Measurements from ENCODE around the gene NUP214.
"Not testable (repeated sequence)": the region's sequence is repeated elsewhere in the genome, so short reads cannot be mapped to it uniquely, and the experiment has no call there.

NUP214 gene

DNA sequence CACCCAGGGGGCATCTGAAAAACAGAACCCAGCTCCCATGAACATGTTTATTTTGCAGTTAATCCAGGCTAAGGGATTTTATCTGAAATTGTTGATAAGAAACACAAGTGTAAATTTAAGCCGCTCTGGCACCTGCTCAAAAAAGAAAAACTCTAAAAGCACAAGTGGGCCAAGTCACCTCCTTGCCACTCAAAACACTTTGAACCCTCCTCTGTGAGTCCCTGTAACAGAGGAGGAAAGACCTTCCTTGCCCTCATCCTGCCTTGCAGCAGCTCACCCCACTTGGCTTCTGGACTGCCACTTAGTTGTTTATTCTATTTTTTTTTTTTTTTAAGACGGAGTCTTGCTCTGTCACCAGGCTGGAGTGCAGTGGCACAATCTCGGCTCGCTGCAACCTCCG, 111.4 kb downstream of the NUP214 start:
- DNase-seq, result no peak

DNA sequence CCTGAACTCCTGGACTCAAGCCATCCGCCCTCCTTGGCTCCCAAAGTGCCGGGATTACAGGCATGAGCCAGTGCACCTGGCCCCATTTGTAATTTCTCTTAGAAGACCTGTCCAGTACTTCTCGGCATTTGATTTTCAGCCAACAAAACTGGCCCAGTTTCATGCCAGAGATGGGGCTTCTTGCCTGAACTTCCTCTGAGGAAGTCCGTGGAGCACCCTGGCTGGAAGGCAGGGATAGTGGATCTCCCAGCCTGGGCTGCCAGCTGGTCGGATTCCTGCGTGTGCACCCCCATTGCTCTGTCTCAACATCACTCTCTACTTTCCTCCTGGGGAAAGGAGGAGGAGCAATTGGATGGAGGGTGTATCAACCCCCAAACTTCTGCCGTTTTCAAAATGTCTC, 111.9 kb downstream of the NUP214 start:
- no peak for DNase-seq

DNA sequence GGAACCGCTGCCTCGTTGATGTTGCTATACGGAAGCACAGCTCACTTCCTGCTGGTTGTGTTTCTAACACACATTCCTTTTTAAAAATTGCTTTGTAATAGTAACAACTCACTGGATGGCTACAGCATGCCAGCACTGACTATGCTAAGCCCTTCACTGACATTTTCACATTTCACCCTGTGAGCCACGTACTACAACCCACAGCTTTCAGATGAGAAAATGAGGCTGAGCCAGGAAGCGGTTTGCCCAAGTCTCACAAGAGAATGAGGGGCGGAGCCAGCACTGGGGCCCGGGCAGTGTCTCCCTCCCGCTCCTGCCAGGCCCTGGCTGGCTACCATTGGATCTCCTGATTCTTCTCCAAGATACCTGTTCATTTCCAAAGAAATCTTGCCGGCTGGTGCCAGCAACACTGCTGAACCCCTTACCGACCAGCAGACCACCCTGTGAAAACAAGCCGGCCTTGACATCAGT, 112.6 kb downstream of the NUP214 start:
- DNase-seq, result peak; percentile 76 to 81

DNA sequence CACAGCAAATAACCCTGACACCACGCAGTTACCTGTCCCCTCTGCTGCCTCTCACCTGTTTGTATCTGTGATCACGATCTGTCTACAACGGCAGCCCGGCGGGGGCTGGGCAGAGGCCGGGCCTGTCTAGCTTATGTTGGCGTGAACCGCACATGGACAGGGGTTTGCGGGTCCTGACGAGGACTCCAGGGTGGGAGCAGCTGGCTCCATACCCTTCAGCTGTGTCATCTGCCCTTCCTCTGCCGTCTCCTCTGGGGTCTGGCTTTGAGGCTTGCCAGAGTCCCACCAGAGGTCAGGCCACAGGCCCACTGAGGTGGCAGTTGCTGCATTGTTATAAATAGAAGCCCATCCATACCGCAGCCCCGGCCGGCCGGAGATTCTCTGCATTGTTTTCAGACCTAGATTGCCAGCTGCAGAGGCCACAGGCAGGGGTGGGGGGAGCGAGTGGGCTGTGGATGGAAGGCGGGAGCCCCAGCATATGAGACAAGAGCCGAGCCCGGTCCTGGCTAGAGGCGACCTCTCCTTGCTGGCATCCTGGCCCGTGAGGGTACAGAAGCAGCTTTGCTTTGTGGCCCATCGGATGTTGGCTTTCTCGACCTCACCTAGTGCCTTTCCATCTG, 113.1 kb downstream of the NUP214 start:
- no peak for DNase-seq

DNA sequence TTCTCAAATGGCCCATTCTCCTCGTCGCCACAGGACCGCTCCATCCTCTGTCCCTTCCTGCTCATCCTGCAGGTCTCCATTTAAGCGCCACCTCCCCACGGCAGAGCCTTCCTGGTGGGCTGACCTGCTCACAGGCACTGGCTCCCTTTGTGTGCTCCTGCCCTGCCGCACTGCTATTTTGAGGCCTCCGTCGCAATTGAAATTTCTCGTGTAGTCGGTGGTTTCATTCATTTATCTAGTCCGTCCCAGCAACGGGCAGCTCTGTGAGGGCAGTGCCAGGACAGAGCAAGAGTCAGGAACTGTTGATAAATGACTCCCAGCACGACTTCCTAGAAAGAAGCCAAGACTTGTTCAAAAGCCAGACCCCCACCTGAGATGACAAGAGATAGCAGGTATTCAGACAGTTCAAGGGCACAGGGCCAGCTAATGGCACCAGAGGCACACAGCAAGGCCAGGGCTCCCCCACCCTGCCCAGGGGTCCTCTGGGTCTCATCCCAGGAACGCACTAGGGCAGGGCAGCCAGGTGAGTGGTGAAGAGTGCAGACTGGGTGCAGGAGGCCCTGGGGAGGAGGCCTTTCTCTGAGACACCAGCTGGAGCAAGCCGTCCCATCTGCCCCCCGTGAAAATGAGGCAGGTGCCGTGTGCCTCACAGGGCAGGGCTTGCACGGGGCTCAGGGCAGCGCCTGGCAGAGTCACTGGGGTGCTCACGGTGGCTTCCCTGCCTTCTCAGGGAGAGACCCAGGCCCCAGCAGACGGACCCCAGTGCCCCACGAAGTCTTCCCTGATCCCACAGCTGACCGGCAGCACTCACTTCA, 114.0 kb downstream of the NUP214 start:
- no peak for DNase-seq

DNA sequence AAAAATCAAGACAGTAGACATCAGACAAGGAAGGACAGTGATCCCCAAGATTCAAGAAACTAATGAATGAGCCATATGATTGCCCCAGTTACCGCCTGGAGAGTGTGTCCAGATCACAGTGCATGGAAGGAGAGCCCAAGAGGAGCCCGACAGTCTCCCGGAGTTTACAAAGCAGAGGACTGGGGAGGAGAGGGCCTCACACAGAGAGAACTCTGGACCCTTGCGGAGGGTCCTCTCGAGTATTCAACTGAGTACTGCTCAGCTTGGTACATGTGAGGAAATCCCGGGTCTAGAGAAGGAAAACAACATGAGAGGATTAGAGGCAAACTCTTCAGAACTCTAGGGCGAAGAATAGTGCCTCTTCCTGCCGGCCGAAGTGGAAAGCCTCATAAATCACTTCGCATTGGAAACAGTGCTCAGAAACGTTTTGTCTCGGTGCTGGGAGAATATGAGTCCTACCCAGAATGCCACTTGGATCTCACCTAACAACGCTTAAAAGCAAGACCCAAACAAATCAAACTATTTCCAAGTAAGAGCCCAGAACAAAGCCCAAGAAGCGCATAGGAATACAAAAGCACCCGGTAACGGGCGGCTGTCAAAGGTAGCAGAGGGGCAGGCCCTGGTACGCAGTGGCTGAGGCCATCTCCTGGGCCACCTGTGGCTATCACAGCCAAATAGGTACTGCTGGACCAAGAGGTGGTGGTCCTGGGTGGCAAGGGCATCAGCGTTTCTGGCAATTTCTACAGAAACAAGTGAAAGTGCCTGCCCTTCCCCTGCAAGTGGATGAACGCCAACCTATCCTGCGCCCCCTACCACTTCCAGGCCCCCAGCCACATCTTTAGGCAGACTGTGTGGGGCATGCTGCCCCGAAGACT, 114.9 kb downstream of the NUP214 start:
- DNase-seq, result no peak

DNA sequence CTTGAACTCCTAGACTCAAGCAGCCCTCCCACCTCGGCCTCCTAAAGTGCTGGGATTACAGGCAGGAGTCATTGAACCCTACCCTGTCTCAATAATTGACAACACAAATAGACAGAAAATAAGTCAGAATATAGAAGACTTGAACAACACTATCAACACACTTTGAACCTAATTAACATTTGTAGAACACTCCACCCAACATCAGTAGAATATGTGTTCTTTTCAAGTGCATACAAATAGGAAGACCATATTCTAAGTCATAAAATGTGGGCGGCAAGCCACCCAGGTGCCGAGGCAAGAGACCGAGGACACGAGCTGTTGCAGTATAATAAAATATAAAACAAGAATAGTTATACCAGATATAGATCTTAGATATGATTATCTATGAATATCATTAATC, 118.9 kb downstream of the NUP214 start:
- not testable (repeated sequence) for DNase-seq

DNA sequence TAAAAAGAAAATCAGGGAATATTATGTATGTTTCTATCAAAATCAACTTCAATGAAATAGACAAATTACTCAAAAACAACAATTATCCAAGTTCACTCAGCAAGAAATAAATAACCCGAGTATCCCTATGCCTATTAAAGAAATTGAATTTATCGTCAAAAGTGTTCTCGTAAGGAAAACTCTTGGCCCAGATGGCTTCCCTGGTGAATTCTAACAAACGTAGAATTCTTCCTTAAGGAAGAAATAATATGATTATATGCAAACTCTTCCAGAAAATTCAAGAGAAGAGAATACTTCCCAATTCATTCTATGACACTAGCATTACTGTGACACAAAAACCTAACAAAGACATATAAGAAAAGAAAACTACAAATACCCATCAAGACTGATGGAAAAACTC, 121.2 kb downstream of the NUP214 start:
- no peak for DNase-seq

DNA sequence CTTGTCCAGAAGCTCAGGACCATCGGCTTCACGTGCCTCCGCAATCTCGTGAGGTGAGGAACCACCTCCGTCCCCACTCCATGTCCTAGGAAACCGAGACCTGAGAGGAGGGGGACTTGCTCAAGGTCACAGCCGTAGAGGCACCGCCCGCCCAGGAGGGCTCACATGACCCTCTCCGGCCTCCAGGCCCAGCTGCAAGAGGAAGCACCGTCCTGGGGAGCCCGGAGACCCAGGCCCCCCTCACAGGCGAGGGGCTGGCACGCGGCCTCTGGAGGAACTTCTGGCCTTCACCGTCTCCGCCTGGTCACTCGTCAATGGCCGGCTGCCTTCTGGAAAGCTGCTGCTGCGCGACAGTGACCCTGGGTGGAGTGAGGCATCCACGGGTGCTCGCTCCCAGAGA, 126.7 kb downstream of the NUP214 start:
- DNase-seq, result no peak

DNA sequence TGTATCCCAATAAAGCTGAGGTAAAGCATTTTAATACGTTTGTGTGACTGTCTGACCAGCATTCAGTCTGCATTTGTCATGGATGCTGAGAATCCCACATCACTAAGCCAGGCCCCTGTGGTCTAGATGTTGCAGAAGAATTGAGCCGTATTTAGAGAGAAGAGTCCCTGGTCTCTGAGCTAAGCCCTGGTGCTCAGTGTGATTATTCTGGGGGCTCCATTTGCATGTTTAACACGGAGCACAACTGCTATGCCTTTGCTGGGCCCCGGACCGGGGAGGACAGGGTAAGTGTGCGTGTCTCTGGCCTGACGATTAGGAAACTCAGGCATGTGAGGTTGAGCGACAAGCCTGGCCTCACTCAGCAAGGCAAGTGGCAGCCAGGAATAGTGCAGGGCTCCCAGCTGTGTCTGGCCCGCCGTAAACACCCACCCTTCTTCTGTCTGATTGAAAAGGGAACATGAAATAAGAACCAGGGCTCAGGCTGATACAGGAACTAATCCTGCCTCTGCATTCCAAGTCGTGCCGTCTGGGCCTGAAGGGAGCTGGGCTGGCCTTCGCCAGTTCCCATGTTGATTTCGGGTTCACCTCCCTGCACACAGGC, 128.6 kb downstream of the NUP214 start:
- no peak for DNase-seq

DNA sequence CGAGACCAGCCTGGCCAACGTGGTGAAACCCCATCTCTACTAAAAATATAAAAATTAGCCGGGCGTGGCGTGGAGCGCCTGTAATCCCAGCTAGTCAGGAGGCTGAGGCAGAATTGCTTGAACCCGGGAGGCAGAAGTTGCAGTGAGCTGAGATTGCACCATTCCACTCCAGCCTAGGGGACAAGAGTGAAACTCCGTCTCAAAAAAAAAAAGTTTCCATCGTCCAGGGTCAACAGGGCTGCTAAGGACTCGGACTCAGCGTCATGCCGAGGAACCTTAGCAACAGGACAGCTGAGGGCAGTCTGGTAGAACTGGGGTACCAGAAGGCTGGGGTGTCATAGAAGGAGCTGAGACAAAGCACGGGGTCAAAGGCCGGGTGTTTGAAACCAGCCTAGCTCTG, 129.2 kb downstream of the NUP214 start:
- DNase-seq, result no peak

DNA sequence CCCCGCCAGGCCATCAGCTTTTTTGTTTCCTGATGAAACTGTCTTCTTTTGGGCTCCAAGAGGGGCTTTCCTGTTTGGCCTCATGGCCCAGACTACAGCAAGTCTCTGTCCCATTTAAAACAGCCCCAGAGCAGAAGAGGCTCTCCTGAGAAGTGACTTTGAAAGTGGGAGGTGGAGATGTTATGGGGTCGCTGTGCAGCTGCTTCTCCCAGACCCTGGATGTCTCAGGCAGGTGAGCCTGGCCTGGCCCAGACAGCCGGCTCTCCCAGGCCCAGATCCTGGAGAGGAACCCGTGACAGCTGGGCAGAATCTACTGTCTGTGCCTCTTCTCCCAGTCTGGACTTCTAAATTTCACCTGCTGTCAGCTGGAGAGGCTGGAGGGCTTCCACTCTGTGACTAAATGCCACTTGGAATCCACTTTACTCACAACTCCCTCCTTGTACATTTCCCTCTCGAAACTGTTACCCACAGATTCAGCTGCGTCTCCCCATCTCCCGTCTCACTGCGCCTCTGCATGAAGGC, 130.4 kb downstream of the NUP214 start:
- no peak for DNase-seq

DNA sequence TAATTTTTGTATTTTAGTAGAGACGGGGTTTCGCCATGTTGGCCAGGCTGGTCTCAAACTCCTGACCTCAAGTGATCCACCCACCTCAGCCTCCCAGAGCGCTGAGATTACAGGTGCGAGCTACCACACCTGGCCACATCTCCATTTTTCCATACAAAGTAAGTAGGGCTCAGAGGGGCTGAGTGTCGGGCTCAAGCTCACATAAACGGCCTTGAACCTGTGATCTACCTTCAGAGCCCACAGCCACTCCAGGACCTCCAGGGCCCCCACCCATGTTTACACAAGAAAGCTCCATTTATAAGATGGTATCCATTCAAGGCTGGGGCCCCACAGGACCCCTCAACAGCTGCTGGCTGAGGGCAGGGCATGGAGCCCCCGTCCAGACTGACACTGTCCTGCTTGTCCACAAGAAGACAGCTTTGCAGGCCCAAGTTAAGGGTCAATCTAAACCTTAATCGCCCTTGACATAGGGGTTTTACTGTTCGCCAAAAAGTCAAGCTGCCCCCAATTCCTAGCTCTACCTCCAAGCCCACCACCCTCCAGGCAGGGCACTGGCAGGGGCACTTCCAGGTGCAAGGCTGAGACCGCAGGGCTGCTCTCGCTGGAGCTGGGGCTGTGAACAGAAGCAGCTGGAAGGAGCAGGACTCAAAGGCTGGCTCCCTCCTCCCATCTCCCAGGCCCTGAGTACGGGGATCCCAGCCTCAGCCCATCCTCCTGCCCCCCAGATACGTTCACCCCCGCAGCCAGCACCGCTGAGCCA, 132.1 kb downstream of the NUP214 start:
- DNase-seq, result no peak

DNA sequence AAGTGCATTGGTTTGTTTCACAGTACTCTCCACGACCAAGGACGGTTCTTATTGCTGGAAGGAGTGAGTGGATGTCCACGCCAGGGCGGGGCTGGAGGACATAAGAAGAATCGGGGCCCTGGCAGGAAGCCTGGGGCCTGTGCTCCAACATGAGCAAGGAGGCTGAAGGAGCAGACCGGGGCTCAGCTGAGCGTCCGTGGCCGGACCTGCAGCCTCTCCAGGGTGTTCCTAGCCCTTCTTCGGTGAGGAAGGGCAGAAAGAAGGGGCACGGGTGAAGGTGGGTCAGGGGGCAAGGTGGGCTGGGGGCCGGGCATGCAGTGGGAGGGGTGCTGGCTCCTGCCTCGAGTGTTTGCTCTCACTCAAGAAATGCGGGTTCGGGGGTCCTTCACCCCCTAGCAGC, 132.8 kb downstream of the NUP214 start:
- DNase-seq, result no peak

DNA sequence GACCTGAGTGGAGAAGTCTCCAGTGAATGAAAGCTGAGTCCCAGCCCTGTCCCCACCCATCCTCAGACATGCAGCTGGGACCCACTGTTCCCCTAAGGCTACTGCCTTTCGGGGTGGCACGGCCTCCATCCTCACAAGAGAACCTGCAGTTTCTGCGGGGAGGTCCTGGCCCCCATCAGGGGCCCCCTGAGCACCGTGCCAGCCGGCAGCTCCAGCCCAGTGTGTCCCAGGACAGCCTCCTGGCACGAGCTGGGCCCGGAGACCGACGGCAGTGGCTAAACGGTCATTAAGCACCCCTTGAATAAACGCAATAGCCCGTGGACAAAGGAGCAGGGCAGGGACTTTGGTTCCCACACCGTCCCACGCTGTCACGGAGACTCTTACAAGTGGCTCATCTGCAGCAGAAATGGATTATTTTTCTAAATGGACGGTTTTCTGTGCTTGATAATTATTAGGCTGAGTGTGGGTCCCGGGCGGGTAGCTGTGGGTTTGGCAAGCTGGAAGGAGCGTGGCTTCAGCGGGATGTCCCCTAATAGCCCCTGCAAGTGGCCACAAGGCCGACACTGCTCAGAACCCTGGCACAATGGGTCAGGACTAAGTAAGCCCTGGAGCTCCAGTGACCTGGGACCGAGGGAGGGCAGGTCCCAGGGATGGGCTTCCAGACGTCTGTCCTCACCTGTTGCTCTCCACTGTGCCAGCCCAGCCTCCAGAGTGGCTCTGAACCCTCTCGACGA, 133.5 kb downstream of the NUP214 start:
- no peak for DNase-seq

DNA sequence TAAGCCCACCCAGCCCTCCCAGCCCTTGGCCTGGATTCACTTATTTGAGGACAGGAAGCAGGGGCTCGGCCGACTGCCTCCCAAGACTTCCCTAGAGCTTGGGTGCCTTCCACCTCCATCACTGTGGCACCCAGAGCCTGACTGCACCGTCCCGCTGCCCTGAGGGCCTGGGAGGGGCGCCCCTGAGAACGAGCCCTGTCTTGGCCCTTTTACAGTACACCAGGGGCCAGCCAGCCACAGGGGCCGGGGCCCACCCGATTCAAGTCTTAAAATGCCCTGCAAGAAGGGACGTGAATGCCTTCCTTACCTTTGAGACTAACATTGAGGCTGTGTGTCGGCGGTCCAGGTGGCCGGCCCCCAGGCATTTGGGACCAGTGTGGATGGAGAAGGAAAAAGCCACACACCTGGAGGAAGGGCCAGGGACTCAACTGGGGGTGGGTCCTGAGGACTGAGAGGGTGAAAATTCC, 134.1 kb downstream of the NUP214 start:
- no peak for DNase-seq

DNA sequence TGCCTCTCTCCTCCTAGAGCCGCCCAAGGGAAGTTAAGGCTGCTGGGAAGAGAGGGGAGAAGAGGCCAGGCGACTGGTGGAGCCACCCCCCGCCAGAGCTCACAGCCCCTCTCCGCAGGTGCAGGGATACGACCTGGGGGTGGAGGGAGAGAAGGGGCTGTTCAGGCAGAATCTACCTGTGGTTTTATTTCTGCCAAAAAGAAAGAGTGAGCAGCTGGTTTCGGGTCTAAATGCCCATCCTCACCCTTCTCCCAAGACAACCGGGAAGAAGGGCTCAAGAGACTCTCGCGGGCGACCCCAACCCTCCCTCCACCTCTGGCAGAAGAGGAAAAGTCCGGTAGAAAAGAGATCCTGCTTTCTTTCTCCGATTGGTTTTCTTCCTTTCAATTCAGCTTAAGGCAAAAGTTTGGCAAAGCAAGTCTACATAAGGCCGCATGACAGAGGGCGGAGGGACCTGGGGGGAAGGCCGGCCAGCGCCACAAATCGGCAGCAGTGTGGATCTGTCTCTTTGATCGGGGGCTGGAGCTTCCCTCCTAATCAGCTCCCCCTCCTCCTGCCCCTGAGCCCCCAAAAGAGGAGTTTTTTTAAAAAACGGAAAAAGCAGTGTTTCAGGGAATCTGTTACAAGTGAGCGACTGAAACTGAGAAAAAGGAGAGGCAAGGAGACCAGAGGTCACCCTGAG, 134.7 kb downstream of the NUP214 start:
- no peak for DNase-seq

DNA sequence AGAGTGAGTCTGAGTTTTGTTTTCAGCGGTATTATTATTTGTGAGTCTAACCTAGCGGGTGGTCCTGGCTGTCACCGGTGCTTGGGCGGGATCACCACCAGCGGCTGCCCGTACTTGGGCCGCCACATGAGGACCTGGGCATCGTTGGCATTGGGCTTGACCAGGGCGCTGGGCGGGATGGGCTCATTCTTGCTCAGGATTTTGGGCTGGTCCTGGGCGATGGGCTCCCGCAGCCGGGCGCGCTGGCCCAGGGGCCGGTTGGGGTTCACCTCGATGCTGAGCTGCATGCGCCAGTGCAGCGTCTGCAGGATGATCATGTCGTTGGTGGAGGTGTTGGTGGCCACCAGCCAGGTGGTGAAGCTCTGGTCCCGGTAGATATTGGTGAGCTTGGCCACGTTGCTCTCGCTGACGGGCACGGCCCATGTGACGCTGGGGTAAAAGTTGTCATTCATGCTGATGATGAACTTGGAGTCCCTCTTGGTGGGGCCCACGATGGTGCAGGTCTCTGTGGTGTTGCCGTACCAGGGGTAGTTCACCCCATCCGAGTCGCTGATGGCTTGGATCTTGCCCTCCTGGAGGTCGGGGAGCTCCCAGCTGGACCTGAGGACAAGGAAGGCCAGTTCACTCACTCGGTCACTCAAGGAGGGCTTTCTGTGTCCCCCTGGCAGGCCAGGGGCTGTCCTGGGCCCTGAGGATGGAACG, 135.5 kb downstream of the NUP214 start:
- no peak for DNase-seq

DNA sequence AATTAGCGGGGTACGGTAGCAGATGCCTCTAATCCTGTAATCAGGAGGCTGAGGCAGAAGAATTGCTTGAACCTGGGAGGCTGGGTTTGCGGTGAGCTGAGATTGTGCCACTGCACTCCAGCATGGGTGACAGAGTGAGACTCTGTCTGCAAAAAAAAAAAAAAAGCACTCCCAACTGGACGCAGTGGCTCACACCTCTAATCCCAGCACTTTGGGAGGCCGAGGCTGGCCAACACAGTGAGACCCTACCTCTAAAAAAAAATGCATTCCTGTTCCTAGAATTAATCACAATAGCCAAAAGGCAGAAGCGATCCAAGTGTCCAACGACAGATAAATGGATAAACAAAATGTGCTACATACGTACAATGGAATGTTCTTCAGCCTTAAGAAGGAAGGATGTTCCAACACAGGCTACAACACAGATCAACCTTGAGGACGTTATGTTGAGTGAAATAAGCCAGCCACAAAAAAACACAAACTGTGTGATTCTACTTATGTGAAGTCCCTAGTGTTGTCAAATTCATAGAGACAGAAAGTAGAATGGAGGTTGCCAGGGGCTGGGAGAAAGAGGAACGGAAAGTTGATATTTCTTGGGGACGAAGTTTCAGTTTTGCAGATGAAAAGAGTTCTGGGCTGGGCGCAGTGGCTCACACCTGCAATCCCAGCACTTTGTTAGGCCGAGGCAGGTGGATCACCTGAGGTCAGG, 137.1 kb downstream of the NUP214 start:
- DNase-seq, result no peak

DNA sequence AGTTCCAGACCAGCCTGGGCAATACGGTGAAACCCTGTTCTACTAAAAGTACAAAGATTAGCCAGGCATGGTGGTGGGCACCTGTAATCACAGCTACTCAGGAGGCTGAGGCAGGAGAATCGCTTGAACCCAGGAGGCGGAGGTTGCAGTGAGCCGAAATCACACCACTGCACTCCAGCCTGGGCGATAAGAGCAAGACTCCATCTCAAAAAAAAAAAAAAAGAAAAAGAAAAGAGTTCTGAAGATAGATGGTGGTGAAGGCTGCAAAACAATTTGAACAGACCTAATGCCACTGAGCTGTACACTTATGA, 137.6 kb downstream of the NUP214 start:
- not testable (repeated sequence) for DNase-seq
